ENCODE results near the gene EVA1C. TPM values are rescaled to one million over a fixed set of nuclear protein-coding genes. Genes with fewer than 3 reads are reported as not detected.

EVA1C gene
- polyA plus RNA-seq, 1 of the 3 experiments (the other 2 are of a cell fraction), result 10.1 TPM

DNA sequence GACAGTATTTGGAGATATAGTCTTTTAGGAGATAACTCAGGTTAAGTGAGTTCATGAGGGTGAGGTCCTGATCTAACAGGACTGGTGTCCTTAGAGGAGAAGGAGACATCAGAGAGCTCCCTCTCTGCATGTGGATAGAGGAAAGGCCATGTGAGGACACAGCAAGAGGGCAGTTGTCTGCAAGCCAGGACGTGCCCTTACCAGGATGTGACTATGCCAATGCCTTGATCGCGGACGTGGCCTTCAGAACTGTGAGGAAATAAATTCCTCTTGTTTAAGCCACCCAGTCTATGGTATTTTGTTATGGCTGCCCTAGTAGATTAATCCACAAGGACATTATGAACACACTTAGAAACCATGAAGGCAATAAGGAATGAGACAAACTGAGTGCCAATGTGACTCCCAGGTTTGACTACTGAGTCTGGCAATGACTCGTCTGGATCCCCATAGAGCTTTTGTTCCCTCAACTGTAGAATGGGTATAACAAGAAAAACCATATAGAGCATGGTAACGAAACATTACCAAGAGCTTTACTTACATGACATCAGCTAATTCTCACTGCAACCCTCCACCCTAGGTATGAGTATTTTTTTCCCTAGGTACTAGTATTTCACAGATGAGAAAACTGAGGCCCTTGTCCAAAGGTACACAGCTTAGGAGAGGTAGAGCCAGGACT lies 26.2 kb upstream of the EVA1C start:
- Histone ChIP-seq H3K4me3 (ENCODE audit: low read depth in 2 of 2, low read length in 1 of 2) (no peak overlapping the region), H2AFZ (ENCODE audit: low read depth) (no peak overlapping the region), H3K4me1 (ENCODE audit: control insufficient read depth in 1 of 2, insufficient read depth in 2 of 2, low read depth in 1 of 2, low read length in 1 of 2) (peaks cover 29 to 36% of the 10 kb centered on the region in 2 experiments), H3K36me3 (replicated peaks in 1 of 2; ENCODE audit: control insufficient read depth in 1 of 2, insufficient read depth in 2 of 2, low read length in 1 of 2) (peaks cover 35 to 48% of the 10 kb centered on the region in 2 experiments), H3K9me3 (no peaks in the 10 kb centered on the region), H3K79me2 (ENCODE audit: insufficient read depth) (peaks cover 90% of the 10 kb centered on the region), H3K9me2 (no peaks in the 10 kb centered on the region), H3K27me3 (ENCODE audit: insufficient read depth) (no peaks in the 10 kb centered on the region), H3K9ac (no peak overlapping the region), H3K27ac (ENCODE audit: low read depth in 2 of 2, low read length in 1 of 2) (peak overlapping the region; percentile 43 to 56), H4K20me1 (ENCODE audit: insufficient read depth) (peaks cover 34% of the 10 kb centered on the region), H3F3A (replicated peaks; ENCODE audit: insufficient read depth) (peaks cover 10% of the 10 kb centered on the region), H3K4me2 (0 out of 2 replicates have a peak overlapping the region, but pooled peaks have one; percentile 27)
- no peak for DNase-seq
- WGBS (ENCODE audit: low lambda C conversion rate), result 66% methylated on average over 6 of the region's 6 CpGs
- CTCF ChIA-PET, result no interaction called here
- POLR2A ChIA-PET, result no interaction called here
- no peak for TF ChIP-seq EZH2phosphoT487 (IDR thresholded peaks at IDR 0.05; ENCODE audit: borderline replicate concordance, low read depth)
- TF ChIP-seq RFX5 (IDR thresholded peaks at IDR 0.05; ENCODE audit: low read length), result no peak
- no peak for TF ChIP-seq NFIC (IDR thresholded peaks at IDR 0.05; ENCODE audit: borderline replicate concordance)
- no peak for TF ChIP-seq ZBTB33 (IDR thresholded peaks at IDR 0.05; ENCODE audit: borderline replicate concordance, low read depth)
- no peak for TF ChIP-seq REST (IDR thresholded peaks at IDR 0.05; ENCODE audit: low read depth, low read length)
- TF ChIP-seq MXI1 (IDR thresholded peaks at IDR 0.05; ENCODE audit: low read depth, low read length), result no peak
- TF ChIP-seq GATA2 (CRISPR knock-in tag; IDR thresholded peaks at IDR 0.05), result no peak
- TF ChIP-seq IRF3 (IDR thresholded peaks at IDR 0.05; ENCODE audit: low read depth, low read length), result no peak
- no peak for TF ChIP-seq PBX3 (IDR thresholded peaks at IDR 0.05)
